CD4-positive, alpha-beta T cell (primary cell): ENCODE results near the gene CCDC3. TPM values are rescaled to one million over a fixed set of nuclear protein-coding genes. Genes with fewer than 3 reads are reported as not detected.

Source experiments
- ATAC-seq: fragments of 200-7000 bp; cut with Tn5 transposase; one replicate; pipeline ENCODE4 v1.10.0; 2022; ENCODE audit warnings: mild to moderate bottlenecking; ENCODE audit not compliant: poor library complexity
- CTCF ChIA-PET: fragments of 350-600 bp; sonication (Branson Sonifier 250); formaldehyde crosslinking; loops from one replicate; lab custom pipeline; 2021; ENCODE audit warnings: antibody characterized with exemption, inconsistent platforms; lab: Charles Lee
- POLR2A ChIA-PET: fragments of 350-600 bp; sonication (Branson Sonifier 250); formaldehyde crosslinking; loops from one replicate; lab custom pipeline; 2021; ENCODE audit warnings: antibody characterized with exemption, inconsistent platforms; lab: Charles Lee
- DNase-seq, 14 experiments: peaks; one replicate each; pipeline ENCODE4 v3.0.0-alpha.2; 2013 to 2020; ENCODE audit warnings: mixed read lengths in 2 of 14
- H3K27ac ChIP-seq, 2 donors: one replicate each; pipeline versions ENCODE4 v1.5.1 to v1.7.0; 2013; ENCODE audit warnings: low read length in 2 of 2, low read depth in 1 of 2, mild to moderate bottlenecking in 1 of 2
- H3K27me3 ChIP-seq, 2 experiments: 1 replicate in 1 of 2; 2 replicates in 1 of 2; pipeline versions ENCODE4 v1.6.1 to v1.7.0; 2013; ENCODE audit warnings: low read length in 2 of 2, control low read depth in 1 of 2, mild to moderate bottlenecking in 1 of 2, moderate library complexity in 1 of 2; ENCODE audit not compliant: insufficient read depth in 2 of 2, control insufficient read depth in 1 of 2
- H3K36me3 ChIP-seq: one replicate; pipeline ENCODE4 v1.6.1; 2013; ENCODE audit warnings: low read length, control low read depth; ENCODE audit not compliant: insufficient read depth
- H3K4me1 ChIP-seq: one replicate; pipeline ENCODE4 v1.6.1; 2013; ENCODE audit warnings: low read length, control low read depth; ENCODE audit not compliant: insufficient read depth
- H3K4me3 ChIP-seq: one replicate; pipeline ENCODE4 v1.5.1; 2013; ENCODE audit warnings: mild to moderate bottlenecking, low read length, moderate library complexity
- H3K9me3 ChIP-seq, 2 experiments: 1 replicate in 1 of 2; 2 replicates in 1 of 2; pipeline versions ENCODE4 v1.6.1 to v1.7.0; 2013; ENCODE audit warnings: low read length in 2 of 2, mild to moderate bottlenecking in 2 of 2, control low read depth in 1 of 2, moderate library complexity in 1 of 2; ENCODE audit not compliant: control insufficient read depth in 1 of 2, insufficient read depth in 1 of 2
- H3K27ac Mint-ChIP-seq: one replicate; pipeline ENCODE4 v1.8.0; 2020; ENCODE audit warnings: mixed read lengths
- H3K27me3 Mint-ChIP-seq: one replicate; pipeline ENCODE4 v1.8.0; 2021; ENCODE audit warnings: mixed read lengths
- H3K36me3 Mint-ChIP-seq: one replicate; pipeline ENCODE4 v1.8.0; 2021; ENCODE audit warnings: low read depth, mixed read lengths
- H3K4me1 Mint-ChIP-seq: one replicate; pipeline ENCODE4 v1.8.0; 2021; ENCODE audit warnings: low read depth, mixed read lengths
- H3K4me3 Mint-ChIP-seq: one replicate; pipeline ENCODE4 v1.8.0; 2020; ENCODE audit warnings: mild to moderate bottlenecking, mixed read lengths
- H3K9me3 Mint-ChIP-seq: one replicate; pipeline ENCODE4 v1.8.0; 2020; ENCODE audit warnings: mixed read lengths
- intact Hi-C, 2 experiments: fragments of 100-400 bp; cut with DNase I in 1 of 2; cut with micrococcal nuclease in 1 of 2; formaldehyde crosslinking; loops; one replicate each; pipeline versions ENCODE4 v1.15.1 to v1.9.0; 2023 to 2025; cut with DNase I, micrococcal nuclease
- total RNA-seq, 174 experiments: library from RNA in 2 of 174; stranded (reverse) in 2 of 174; gene quantifications; one replicate each; pipeline ENCODE4 v1.2.3 and lab custom pipeline; 2021 to 2026
- TF ChIP-seq, protein P1 (sequence below): fragments of 200-600 bp; IDR thresholded peaks from one replicate; pipeline ENCODE4 v1.8.0; 2022; ENCODE audit warnings: antibody characterized with exemption, mild to moderate bottlenecking

The CCDC3 gene
- total RNA-seq, 2 experiments from 2014 or later: 0.08 TPM; not detected in 1

DNA sequence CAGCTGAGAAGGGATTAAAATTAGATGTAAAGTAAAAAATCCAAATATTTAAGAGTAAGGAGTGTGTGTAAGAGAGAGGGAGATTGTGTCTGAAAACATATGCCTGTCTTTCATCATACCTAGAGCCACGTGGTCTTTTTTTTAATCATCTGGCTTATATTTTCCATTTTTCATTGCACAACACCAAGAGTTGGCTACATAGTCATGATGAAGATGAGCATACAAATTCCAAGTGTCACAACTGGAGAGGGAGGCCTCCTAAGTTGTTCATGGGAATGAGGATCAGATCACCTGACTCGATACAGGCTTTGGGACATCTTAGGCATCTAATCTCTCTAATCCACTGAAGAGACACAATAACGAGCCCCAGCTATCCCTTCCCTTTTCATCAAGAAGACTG is 47.2 kb upstream of the CCDC3 start:
- ChIA-PET CTCF (no interaction called here), POLR2A (no interaction called here)
- no peak overlapping the region for H3K4me3 ChIP-seq
- H3K36me3 Mint-ChIP-seq: no peaks in the 10 kb centered on the region
- H3K4me1 Mint-ChIP-seq: no peaks in the 10 kb centered on the region
- no peak overlapping the region for H3K27ac Mint-ChIP-seq
- H3K27me3 Mint-ChIP-seq: peaks cover 12% of the 10 kb centered on the region
- no peaks in the 10 kb centered on the region for H3K27me3 ChIP-seq
- no peak overlapping the region for H3K4me3 Mint-ChIP-seq
- H3K27ac ChIP-seq: no peak overlapping the region
- no peak for DNase-seq
- no peaks in the 10 kb centered on the region for H3K4me1 ChIP-seq
- intact Hi-C loops: no loop called here
- no peak for ATAC-seq
- H3K9me3 ChIP-seq: no peaks in the 10 kb centered on the region
- TF ChIP-seq, protein P1, sequence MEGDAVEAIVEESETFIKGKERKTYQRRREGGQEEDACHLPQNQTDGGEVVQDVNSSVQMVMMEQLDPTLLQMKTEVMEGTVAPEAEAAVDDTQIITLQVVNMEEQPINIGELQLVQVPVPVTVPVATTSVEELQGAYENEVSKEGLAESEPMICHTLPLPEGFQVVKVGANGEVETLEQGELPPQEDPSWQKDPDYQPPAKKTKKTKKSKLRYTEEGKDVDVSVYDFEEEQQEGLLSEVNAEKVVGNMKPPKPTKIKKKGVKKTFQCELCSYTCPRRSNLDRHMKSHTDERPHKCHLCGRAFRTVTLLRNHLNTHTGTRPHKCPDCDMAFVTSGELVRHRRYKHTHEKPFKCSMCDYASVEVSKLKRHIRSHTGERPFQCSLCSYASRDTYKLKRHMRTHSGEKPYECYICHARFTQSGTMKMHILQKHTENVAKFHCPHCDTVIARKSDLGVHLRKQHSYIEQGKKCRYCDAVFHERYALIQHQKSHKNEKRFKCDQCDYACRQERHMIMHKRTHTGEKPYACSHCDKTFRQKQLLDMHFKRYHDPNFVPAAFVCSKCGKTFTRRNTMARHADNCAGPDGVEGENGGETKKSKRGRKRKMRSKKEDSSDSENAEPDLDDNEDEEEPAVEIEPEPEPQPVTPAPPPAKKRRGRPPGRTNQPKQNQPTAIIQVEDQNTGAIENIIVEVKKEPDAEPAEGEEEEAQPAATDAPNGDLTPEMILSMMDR: no peak
- H3K36me3 ChIP-seq: no peaks in the 10 kb centered on the region
- no peaks in the 10 kb centered on the region for H3K9me3 Mint-ChIP-seq

GRCh38 chr10:13047529-13048206 is 46.2 kb upstream of the CCDC3 start:
- Mint-ChIP-seq H3K36me3 (no peaks in the 10 kb centered on the region), H3K9me3 (no peaks in the 10 kb centered on the region), H3K27ac (no peak overlapping the region), H3K4me3 (no peak overlapping the region), H3K27me3 (peaks cover 15% of the 10 kb centered on the region), H3K4me1 (no peaks in the 10 kb centered on the region)
- no peak overlapping the region for H3K27ac ChIP-seq
- TF ChIP-seq, protein P1: no peak
- no peaks in the 10 kb centered on the region for H3K36me3 ChIP-seq
- POLR2A ChIA-PET: no interaction called here
- no peak overlapping the region for H3K4me3 ChIP-seq
- H3K4me1 ChIP-seq: no peaks in the 10 kb centered on the region
- CTCF ChIA-PET: interaction anchor here (1.2 kb wide), 1 partner anchor 14 kb away, joined by 3 read pairs; no protein-coding TSS in a partner anchor
- H3K27me3 ChIP-seq: no peaks in the 10 kb centered on the region
- DNase-seq: no peak
- intact Hi-C loops: no loop called here
- ATAC-seq: no peak
- H3K9me3 ChIP-seq: peaks cover 0 to 3% of the 10 kb centered on the region in 2 experiments

GRCh38 chr10:13046851-13047528 is 45.5 kb upstream of the CCDC3 start:
- Histone ChIP-seq H3K4me3 (no peak overlapping the region), H3K27me3 (no peaks in the 10 kb centered on the region), H3K36me3 (no peaks in the 10 kb centered on the region), H3K4me1 (no peaks in the 10 kb centered on the region), H3K27ac (no peak overlapping the region), H3K9me3 (peaks cover 0 to 3% of the 10 kb centered on the region in 2 experiments)
- ATAC-seq: no peak
- no peak overlapping the region for H3K27ac Mint-ChIP-seq
- ChIA-PET POLR2A (no interaction called here), CTCF (interaction anchor here (1.2 kb wide), 1 partner anchor 13 kb away, joined by 3 read pairs; no protein-coding TSS in a partner anchor)
- no peaks in the 10 kb centered on the region for H3K36me3 Mint-ChIP-seq
- intact Hi-C loops: no loop called here
- no peak for DNase-seq
- no peak overlapping the region for H3K4me3 Mint-ChIP-seq
- H3K9me3 Mint-ChIP-seq: no peaks in the 10 kb centered on the region
- no peaks in the 10 kb centered on the region for H3K4me1 Mint-ChIP-seq
- TF ChIP-seq, protein P1: no peak
- peaks cover 18% of the 10 kb centered on the region for H3K27me3 Mint-ChIP-seq
